Peyer's patch (tissue), 4 donors: ENCODE results near the gene TULP4. TPM values are rescaled to one million over a fixed set of nuclear protein-coding genes. Genes with fewer than 3 reads are reported as not detected.

Experiments used
- DNase-seq, 3 donors: peaks; one replicate each; pipeline ENCODE4 v3.0.0-alpha.2; 2017 to 2019
- H3K27ac ChIP-seq, 4 donors: fragments of 200-600 bp; sonication (generic); one replicate each; pipeline ENCODE4 v1.5.1; 2016 to 2019
- H3K27me3 ChIP-seq, 2 donors: fragments of 200-600 bp; sonication (generic); one replicate each; pipeline ENCODE4 v1.5.1; 2019
- H3K36me3 ChIP-seq, 3 donors: fragments of 200-600 bp; sonication (generic); one replicate each; pipeline ENCODE4 v1.5.1; 2016 to 2019
- H3K4me1 ChIP-seq, 4 donors: fragments of 200-600 bp; sonication (generic); one replicate each; pipeline ENCODE4 v1.5.1; 2016 to 2019
- H3K4me3 ChIP-seq, 4 donors: fragments of 200-600 bp; sonication (generic); 1 replicate in 3 of 4; 2 replicates in 1 of 4; pipeline ENCODE4 v1.5.1; 2016 to 2019; ENCODE audit warnings: mild to moderate bottlenecking in 1 of 4
- H3K9me3 ChIP-seq, 4 donors: fragments of 200-600 bp; sonication (generic); one replicate each; pipeline ENCODE4 v1.5.1; 2016 to 2019; ENCODE audit warnings: mild to moderate bottlenecking in 1 of 4
- CTCF ChIP-seq, 6 experiments: fragments of 450-650 bp in 4 of 6; fragments of 200-600 bp in 2 of 6; sonication (generic) in 1 of 6; IDR thresholded peaks; one replicate each; pipeline ENCODE4 v1.5.1; 2017 to 2019; ENCODE audit warnings: antibody characterized with exemption in 6 of 6, mild to moderate bottlenecking in 3 of 6, moderate library complexity in 1 of 6
- POLR2A ChIP-seq, 2 donors: fragments of 450-650 bp; IDR thresholded peaks; one replicate each; pipeline ENCODE4 v1.5.1; 2017; ENCODE audit warnings: antibody characterized with exemption in 2 of 2, mild to moderate bottlenecking in 2 of 2, moderate library complexity in 2 of 2
- total RNA-seq, 4 donors: library from RNA; depleted of rRNA; stranded (reverse); fragments of >200 nt; gene quantifications; one replicate each; pipeline ENCODE4 v1.1.0, GENCODE V29; 2016

The TULP4 gene
- 100 to 1,000 TPM; 197 to 268 (median 206) TPM for total RNA-seq

- Histone ChIP-seq H3K36me3 (peaks cover 0 to 40% (median 0%) of the 10 kb centered on the region in 3 donors), H3K27me3 (no peaks in the 10 kb centered on the region), H3K9me3 (no peaks in the 10 kb centered on the region), H3K27ac (no peak within 1 kb of the TSS), H3K4me1 (no peaks in the 10 kb centered on the region), H3K4me3 (no peak within 1 kb of the TSS)
- TF ChIP-seq CTCF (IDR thresholded peaks at IDR 0.05) (no peak), POLR2A (IDR thresholded peaks at IDR 0.05) (no peak)
- no peak for DNase-seq
Measured at GRCh38 chr6:158312165-158312564, at the start of gene TULP4. Gene TULP4, plus strand, starts transcription at chr6:158312465. Its CDS starts 1,552 bp downstream, at chr6:158314017.

DNA sequence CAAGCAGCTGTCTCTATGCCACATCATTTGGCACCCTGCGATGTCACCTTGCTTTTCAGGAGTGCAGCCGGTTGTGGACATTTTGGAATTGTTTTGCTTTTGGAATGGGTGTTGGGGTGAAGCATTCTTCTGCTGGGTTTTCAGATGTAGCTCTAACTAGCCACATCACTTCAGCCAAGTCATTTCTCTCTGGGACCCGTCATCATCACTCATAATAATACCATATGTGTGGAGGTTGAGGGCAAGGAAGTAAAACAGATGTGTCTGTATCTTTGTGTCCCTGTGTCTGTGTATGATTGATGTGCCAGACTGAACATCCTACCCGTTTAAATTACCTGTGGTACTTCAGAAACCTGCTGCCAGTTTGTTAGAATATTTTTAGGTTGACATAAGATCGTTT, 49.5 kb upstream of the TULP4 start:
- H3K36me3 ChIP-seq: no peaks in the 10 kb centered on the region
- DNase-seq: no peak
- H3K4me3 ChIP-seq: no peak overlapping the region
- no peaks in the 10 kb centered on the region for H3K4me1 ChIP-seq
- no peaks in the 10 kb centered on the region for H3K27me3 ChIP-seq
- H3K27ac ChIP-seq: no peak overlapping the region
- H3K9me3 ChIP-seq: no peaks in the 10 kb centered on the region
- TF ChIP-seq POLR2A (IDR thresholded peaks at IDR 0.05) (no peak), CTCF (IDR thresholded peaks at IDR 0.05) (no peak)

DNA sequence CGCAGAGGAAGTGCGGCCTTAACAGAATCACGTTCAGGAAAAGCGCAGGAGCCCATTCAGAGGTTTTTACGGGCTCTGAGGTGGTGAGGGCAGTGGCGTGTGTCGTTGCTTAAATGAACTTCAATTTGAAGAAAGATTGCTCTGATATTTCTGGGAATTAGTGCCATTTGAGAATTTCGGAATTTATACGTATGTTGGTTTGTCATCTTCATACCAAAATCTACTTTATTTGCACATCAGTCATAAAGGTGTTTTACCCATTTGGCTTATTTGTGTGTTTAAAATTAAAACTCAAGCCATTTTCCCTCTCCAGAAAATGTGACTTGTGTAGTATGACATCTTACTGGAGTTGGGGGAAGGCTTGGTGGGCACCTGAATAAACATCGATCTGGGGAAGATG, 48.1 kb upstream of the TULP4 start:
- Histone ChIP-seq H3K9me3 (no peaks in the 10 kb centered on the region), H3K36me3 (no peaks in the 10 kb centered on the region), H3K4me3 (no peak overlapping the region), H3K27me3 (no peaks in the 10 kb centered on the region), H3K4me1 (no peaks in the 10 kb centered on the region), H3K27ac (no peak overlapping the region)
- no peak for TF ChIP-seq POLR2A (IDR thresholded peaks at IDR 0.05)
- DNase-seq: no peak

GRCh38 chr6:158266131-158266530, 46.1 kb upstream of the TULP4 start:
- no peaks in the 10 kb centered on the region for H3K36me3 ChIP-seq
- no peak for DNase-seq
- TF ChIP-seq POLR2A (IDR thresholded peaks at IDR 0.05): no peak
- H3K4me3 ChIP-seq: no peak overlapping the region
- no peaks in the 10 kb centered on the region for H3K9me3 ChIP-seq
- no peaks in the 10 kb centered on the region for H3K4me1 ChIP-seq
- no peaks in the 10 kb centered on the region for H3K27me3 ChIP-seq
- H3K27ac ChIP-seq: no peak overlapping the region

- H3K4me3 ChIP-seq: no peak overlapping the region
- H3K9me3 ChIP-seq: no peaks in the 10 kb centered on the region
- no peak for TF ChIP-seq POLR2A (IDR thresholded peaks at IDR 0.05)
- TF ChIP-seq CTCF (IDR thresholded peaks at IDR 0.05): no peak
- no peak overlapping the region for H3K27ac ChIP-seq
- H3K27me3 ChIP-seq: no peaks in the 10 kb centered on the region
- no peaks in the 10 kb centered on the region for H3K36me3 ChIP-seq
- DNase-seq: no peak
- no peaks in the 10 kb centered on the region for H3K4me1 ChIP-seq
Measured at GRCh38 chr6:158268361-158269147, 43.7 kb upstream of the TULP4 start.

DNA sequence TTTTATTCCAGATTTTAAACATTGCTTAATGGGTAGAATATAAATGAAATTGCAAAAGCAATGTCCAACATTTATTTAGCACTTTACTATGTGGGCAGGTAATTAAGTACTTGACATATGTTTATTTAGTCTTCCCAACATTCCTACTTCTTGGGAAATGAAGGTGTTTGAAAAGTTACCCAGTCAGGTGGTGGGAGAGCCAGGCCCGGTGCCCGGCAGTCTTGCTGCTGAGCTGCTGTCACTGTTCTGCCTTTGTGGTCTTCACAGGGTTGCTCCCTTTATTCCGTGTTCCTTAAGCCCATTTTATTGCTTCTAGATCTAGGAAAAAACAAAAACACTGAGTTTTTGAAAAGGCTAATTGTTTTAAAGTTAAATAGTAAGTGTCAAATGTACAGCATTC, 42.6 kb upstream of the TULP4 start:
- Histone ChIP-seq H3K4me3 (no peak overlapping the region), H3K4me1 (no peaks in the 10 kb centered on the region), H3K9me3 (no peaks in the 10 kb centered on the region), H3K27me3 (no peaks in the 10 kb centered on the region), H3K36me3 (no peaks in the 10 kb centered on the region), H3K27ac (no peak overlapping the region)
- DNase-seq: no peak
- TF ChIP-seq CTCF (IDR thresholded peaks at IDR 0.05) (no peak), POLR2A (IDR thresholded peaks at IDR 0.05) (no peak)
